ENCODE measurements around the gene FOSB. TPM values are rescaled to one million over a fixed set of nuclear protein-coding genes. Genes with fewer than 3 reads are reported as not detected.

The FOSB gene
- total and polyA plus RNA-seq, 2 experiments from 2014 or later = 0.55 to 1.9 TPM

- no peak for DNase-seq (ENCODE audit: low spot score)
- no peaks in the 10 kb centered on the region for H3K27me3 ChIP-seq (ENCODE audit: insufficient read depth)
- H4K20me1 ChIP-seq (replicated peaks; ENCODE audit: insufficient read depth) = no peaks in the 10 kb centered on the region
- no peaks in the 10 kb centered on the region for H3K79me2 ChIP-seq (replicated peaks; ENCODE audit: insufficient read depth)
- ATAC-seq = no peak
- no peaks in the 10 kb centered on the region for H3K36me3 ChIP-seq (ENCODE audit: insufficient read depth)
- no peaks in the 10 kb centered on the region for H3K9me2 ChIP-seq (ENCODE audit: insufficient read depth)
- Mint-ChIP-seq H3K9me3 (no peaks in the 10 kb centered on the region), H3K27me3 (ENCODE audit: insufficient read depth, low read depth, poor library complexity) (peaks cover 10% of the 10 kb centered on the region), H3K27ac (no peak overlapping the region), H3K36me3 (ENCODE audit: low read depth) (peaks cover 3% of the 10 kb centered on the region; the same call in 2 of the 3 replicates), H3K4me3 (peak overlapping the region; percentile 3; the same call in 1 of the 3 replicates), H3K4me1 (peaks cover 7% of the 10 kb centered on the region)
- H3K27ac ChIP-seq (ENCODE audit: low read depth) = 0 out of 2 replicates have a peak overlapping the region, but pooled peaks have one; percentile 69
- H3K4me2 ChIP-seq = no peak overlapping the region
- TF ChIP-seq JUNB (IDR thresholded peaks at IDR 0.05; ENCODE audit: unreplicated experiment) (no peak), STAT1 (IDR thresholded peaks at IDR 0.05; ENCODE audit: unreplicated experiment) (no peak), ZNF114 (CRISPR knock-in tag; IDR thresholded peaks at IDR 0.05) (no peak), POLR2AphosphoS5 (IDR thresholded peaks at IDR 0.05; ENCODE audit: low read depth) (no peak), ZNF462 (CRISPR knock-in tag; IDR thresholded peaks at IDR 0.05) (no peak), CTCF (conservative IDR thresholded peaks at IDR 0.05; ENCODE audit: low read depth in 2 of 2) (no peak), NANOG (IDR thresholded peaks at IDR 0.05; ENCODE audit: borderline replicate concordance) (no peak), REST (IDR thresholded peaks at IDR 0.05; ENCODE audit: unreplicated experiment) (no peak)
- no peak overlapping the region for H3K4me3 ChIP-seq
- H3F3A ChIP-seq (replicated peaks; ENCODE audit: low read depth) = peaks cover 5% of the 10 kb centered on the region; the same call in 1 of the 2 replicates
- no peak overlapping the region for H2AFZ ChIP-seq
- H3K4me1 ChIP-seq (ENCODE audit: insufficient read depth) = no peaks in the 10 kb centered on the region; the same call in 1 of the 2 replicates
These were observed 16.6 kb downstream of the FOSB start for GRCh38 chr19:45484273-45484945.

All from GM23338 (cell line).